H1 (cell line): ENCODE data around the gene UBE2M. TPM values are rescaled to one million over a fixed set of nuclear protein-coding genes. Genes with fewer than 3 reads are reported as not detected.

ENCODE experiments used
- CHD2 ChIP-seq: IDR thresholded peaks from 2 replicates; pipeline ENCODE4 v1.6.1; 2012; ENCODE audit warnings: low read length, improper control_type of control experiment
- CREB1 ChIP-seq: IDR thresholded peaks from 2 replicates; pipeline ENCODE4 v1.6.1; 2012; ENCODE audit warnings: inconsistent platforms
- JUN ChIP-seq: IDR thresholded peaks from 2 replicates; pipeline ENCODE4 v1.6.1; 2011; ENCODE audit warnings: low read depth, mild to moderate bottlenecking, improper control_type of control experiment, low read length
- POLR2AphosphoS5 ChIP-seq: IDR thresholded peaks from 2 replicates; pipeline ENCODE4 v1.6.1; 2011; ENCODE audit warnings: low read depth, low read length
- SUZ12 ChIP-seq: fragments of 200-600 bp; sonication (generic); IDR thresholded peaks from 2 replicates; pipeline ENCODE4 v1.6.1; 2012; ENCODE audit warnings: mild to moderate bottlenecking, inconsistent platforms, low read length, moderate library complexity, mixed read lengths
- TAF7 ChIP-seq: optimal IDR thresholded peaks from 2 replicates; pipeline ENCODE3; 2011; ENCODE audit warnings: low read depth, mild to moderate bottlenecking, inconsistent platforms, low read length, moderate library complexity, borderline replicate concordance
- polyA plus RNA-seq, 7 experiments: library from polyadenylated mRNA; depleted of rRNA in 3 of 7; stranded (reverse) in 5 of 7; unstranded in 2 of 7; fragments of >200 nt in 5 of 7; fragments of 200-250 nt in 2 of 7; gene quantifications; 1 replicate in 5 of 7; 2 replicates in 1 of 7; 4 replicates in 1 of 7; pipeline versions ENCODE4 v1.2.1 to v1.2.3, GENCODE V29; 2011 to 2013; ENCODE audit warnings: missing spikeins in 2 of 7, mixed read lengths in 2 of 7
- total RNA-seq: library from RNA; stranded (reverse); fragmentation: NEBNext Ultra II Directional; extraction: Animal tissue kit (Norgen Biotek cat#: 25700); gene quantifications from 2 replicates; pipeline ENCODE4 v1.2.1, GENCODE V29; 2021

UBE2M gene
- total and polyA plus RNA-seq, 2 of the 8 experiments (the other 6 are each of a cell fraction or from before 2014, with no cell fraction given), result 93.8 to 114 TPM

- TF ChIP-seq SUZ12 (no peak), TAF7 (no peak), JUN (no peak), CREB1 (no peak), CHD2 (no peak), POLR2AphosphoS5 (no peak)
These were observed 3.0 kb downstream of the UBE2M start (continued) for GRCh38 chr19:58555369-58555885.
